PC-3 (cell line): ENCODE results near the gene TNIP3. TPM values are rescaled to one million over a fixed set of nuclear protein-coding genes. Genes with fewer than 3 reads are reported as not detected.
A peak's percentile ranks its signal among the peaks of the same experiment; 100 is the strongest.

Source experiments
- ATAC-seq: fragments of 200-7000 bp; cut with Tn5 transposase; 2 replicates; pipeline ENCODE4 v1.9.1; 2020; ENCODE audit warnings: mild to moderate bottlenecking, moderate library complexity
- BruUV-seq: library from RNA; stranded (reverse); fragments of 400-500 nt; replicated peaks from 2 replicates; lab custom pipeline; 2021; lab: Mats Ljungman, UMichigan
- CTCF ChIA-PET: fragments of 300-600 bp; sonication (Branson Sonifier 250); formaldehyde crosslinking; loops from one replicate; lab custom pipeline; 2022; ENCODE audit warnings: antibody characterized with exemption; lab: Charles Lee
- POLR2A ChIA-PET: fragments of 300-600 bp; sonication (Branson Sonifier 250); formaldehyde crosslinking; loops from one replicate; lab custom pipeline; 2022; ENCODE audit warnings: antibody characterized with exemption; ENCODE audit not compliant: unreplicated experiment; lab: Charles Lee
- DNase-seq: peaks from one replicate; pipeline ENCODE4 v3.0.0-alpha.2; 2015
- H2AFZ ChIP-seq: fragments of 300-600 bp; sonication (generic); 2 replicates; pipeline ENCODE4 v1.6.0; 2016; ENCODE audit warnings: antibody characterized with exemption, low read length
- H3F3A ChIP-seq: fragments of 300-600 bp; sonication (generic); one replicate; pipeline ENCODE4 v1.6.0; 2017; ENCODE audit warnings: antibody characterized with exemption, low read length, control low read depth, mild to moderate bottlenecking; ENCODE audit not compliant: unreplicated experiment
- H3K27ac ChIP-seq: fragments of 300-600 bp; sonication (generic); 2 replicates; pipeline ENCODE4 v1.5.1; 2016; ENCODE audit warnings: mild to moderate bottlenecking, low read length
- H3K27me3 ChIP-seq: fragments of 300-600 bp; sonication (generic); 2 replicates; pipeline ENCODE4 v1.6.1; 2016; ENCODE audit warnings: low read length, mixed read lengths
- H3K36me3 ChIP-seq: fragments of 300-600 bp; sonication (generic); 2 replicates; pipeline ENCODE4 v1.6.1; 2016; ENCODE audit warnings: low read depth, mixed run types, low read length, mixed read lengths
- H3K4me1 ChIP-seq: fragments of 300-600 bp; sonication (generic); 2 replicates; pipeline ENCODE4 v1.5.1; 2016; ENCODE audit warnings: low read length; ENCODE audit not compliant: insufficient read depth
- H3K4me2 ChIP-seq: fragments of 300-600 bp; sonication (generic); 2 replicates; pipeline ENCODE4 v1.6.0; 2016; ENCODE audit warnings: low read length
- H3K4me3 ChIP-seq: fragments of 300-600 bp; sonication (generic); 2 replicates; pipeline ENCODE4 v1.5.1; 2016; ENCODE audit warnings: mild to moderate bottlenecking, low read length, mixed read lengths
- H3K79me2 ChIP-seq: fragments of 300-600 bp; sonication (generic); 2 replicates; pipeline ENCODE4 v1.6.1; 2017; ENCODE audit warnings: low read length, mixed read lengths
- H3K9ac ChIP-seq: fragments of 300-600 bp; sonication (generic); 2 replicates; pipeline ENCODE4 v1.6.0; 2016; ENCODE audit warnings: mild to moderate bottlenecking, low read length
- H3K9me2 ChIP-seq: fragments of 300-600 bp; sonication (generic); replicated peaks from 2 replicates; pipeline ENCODE4 v1.6.1; 2016; ENCODE audit warnings: mixed run types, low read length, mixed read lengths
- H3K9me3 ChIP-seq: fragments of 300-600 bp; sonication (generic); 2 replicates; pipeline ENCODE4 v1.6.1; 2016; ENCODE audit warnings: low read length, mixed read lengths
- H4K20me1 ChIP-seq: fragments of 300-600 bp; sonication (generic); 2 replicates; pipeline ENCODE4 v1.6.1; 2016; ENCODE audit warnings: low read length, mixed read lengths
- CTCF ChIP-seq: fragments of 300-600 bp; sonication (generic); conservative IDR thresholded peaks from 2 replicates; pipeline ENCODE4 v1.5.1; 2017; ENCODE audit warnings: antibody characterized with exemption, low read depth, mild to moderate bottlenecking, low read length
- EZH2 ChIP-seq: fragments of 300-600 bp; sonication (generic); IDR thresholded peaks from one replicate; pipeline ENCODE4 v1.6.1; 2017; ENCODE audit warnings: antibody characterized with exemption, mild to moderate bottlenecking, low read length; ENCODE audit not compliant: unreplicated experiment
- EZH2phosphoT487 ChIP-seq: fragments of 300-600 bp; sonication (generic); IDR thresholded peaks from 2 replicates; pipeline ENCODE4 v1.6.1; 2018; ENCODE audit warnings: mild to moderate bottlenecking, antibody characterized with exemption, low read length, borderline replicate concordance
- intact Hi-C: fragments of 100-400 bp; cut with micrococcal nuclease; formaldehyde crosslinking; loops from 2 replicates; pipeline ENCODE4 v1.9.0; 2023
- total RNA-seq: library from RNA; depleted of rRNA; stranded (reverse); fragments of >200 nt; gene quantifications from 2 replicates; pipeline ENCODE4 v1.2.3, GENCODE V29; 2014

The TNIP3 gene
- total RNA-seq, 1 experiment from 2014 or later: not detected

GRCh38 chr4:121182296-121182695 lies 18.2 kb upstream of the TNIP3 start:
- intact Hi-C loops: no loop called here
- DNase-seq (peak; percentile 31), ATAC-seq (no peak)
- 0 out of 2 replicates have a peak, but pooled peaks cover 6% of the 10 kb centered on the region for H3K4me1 ChIP-seq
- BruUV-seq: no TSS peak
- H3K79me2 ChIP-seq: no peaks in the 10 kb centered on the region
- no peaks in the 10 kb centered on the region for H3K9me2 ChIP-seq
- peak overlapping the region; percentile 63 for H2AFZ ChIP-seq
- no peak overlapping the region for H3K27ac ChIP-seq
- no peaks in the 10 kb centered on the region for H3F3A ChIP-seq
- CTCF ChIA-PET: no interaction called here
- H3K36me3 ChIP-seq: no peaks in the 10 kb centered on the region
- TF ChIP-seq EZH2phosphoT487: no peak
- TF ChIP-seq EZH2: no peak
- TF ChIP-seq CTCF: no peak
- no peaks in the 10 kb centered on the region for H3K9me3 ChIP-seq
- H4K20me1 ChIP-seq: no peaks in the 10 kb centered on the region
- POLR2A ChIA-PET: no interaction called here
- H3K4me3 ChIP-seq: peak overlapping the region; percentile 38; the same call in 1 of the 2 replicates
- H3K27me3 ChIP-seq: peaks cover under 1% of the 10 kb centered on the region; the same call in 1 of the 2 replicates
- H3K4me2 ChIP-seq: peak overlapping the region; percentile 73
- no peak overlapping the region for H3K9ac ChIP-seq

GRCh38 chr4:121181493-121181892 lies 17.4 kb upstream of the TNIP3 start:
- intact Hi-C loops: no loop called here
- no peaks in the 10 kb centered on the region for H3K9me2 ChIP-seq
- no peak overlapping the region for H2AFZ ChIP-seq
- no peaks in the 10 kb centered on the region for H3F3A ChIP-seq
- no peak for ATAC-seq
- H3K9me3 ChIP-seq: no peaks in the 10 kb centered on the region
- no peaks in the 10 kb centered on the region for H3K36me3 ChIP-seq
- H3K27me3 ChIP-seq: peaks cover 3% of the 10 kb centered on the region; the same call in 1 of the 2 replicates
- no peak overlapping the region for H3K4me2 ChIP-seq
- DNase-seq: no peak
- TF ChIP-seq EZH2 (no peak), EZH2phosphoT487 (no peak), CTCF (no peak)
- no peaks in the 10 kb centered on the region for H4K20me1 ChIP-seq
- no peak overlapping the region for H3K4me3 ChIP-seq
- H3K27ac ChIP-seq: no peak overlapping the region
- POLR2A ChIA-PET: no interaction called here
- H3K79me2 ChIP-seq: no peaks in the 10 kb centered on the region
- CTCF ChIA-PET: no interaction called here
- no peak overlapping the region for H3K9ac ChIP-seq
- BruUV-seq: no TSS peak
- 0 out of 2 replicates have a peak, but pooled peaks cover 6% of the 10 kb centered on the region for H3K4me1 ChIP-seq

GRCh38 chr4:121180558-121180957 lies 16.4 kb upstream of the TNIP3 start:
- no peaks in the 10 kb centered on the region for H4K20me1 ChIP-seq
- BruUV-seq: no TSS peak
- DNase-seq (no peak), ATAC-seq (no peak)
- H3K27me3 ChIP-seq: peaks cover 3% of the 10 kb centered on the region; the same call in 1 of the 2 replicates
- ChIA-PET CTCF (no interaction called here), POLR2A (no interaction called here)
- H3K79me2 ChIP-seq: no peaks in the 10 kb centered on the region
- H3K27ac ChIP-seq: no peak overlapping the region
- H3K4me3 ChIP-seq: no peak overlapping the region
- no peaks in the 10 kb centered on the region for H3F3A ChIP-seq
- no peak overlapping the region for H3K4me2 ChIP-seq
- H3K4me1 ChIP-seq: 0 out of 2 replicates have a peak, but pooled peaks cover 6% of the 10 kb centered on the region
- no peaks in the 10 kb centered on the region for H3K36me3 ChIP-seq
- H3K9ac ChIP-seq: no peak overlapping the region
- no peak overlapping the region for H2AFZ ChIP-seq
- no peak for TF ChIP-seq EZH2phosphoT487
- TF ChIP-seq EZH2: no peak
- no peak for TF ChIP-seq CTCF
- H3K9me2 ChIP-seq: no peaks in the 10 kb centered on the region
- H3K9me3 ChIP-seq: no peaks in the 10 kb centered on the region
- intact Hi-C loops: no loop called here
